Measurements from ENCODE around the gene PROCA1.
"Not testable (repeated sequence)": the region's sequence is repeated elsewhere in the genome, so short reads cannot be mapped to it uniquely, and the experiment has no call there.

Gene PROCA1

GRCh38 chr17:28743243-28744103, 31.8 kb upstream of the PROCA1 start, which contains the start of gene TRAF4:
TRAF4 (plus strand) TSS chr17:28744011; CDS start chr17:28744113, 102 bp downstream.
- FAIRE-seq, result no peak

- no peak for FAIRE-seq
These were observed 30.0 kb upstream of the PROCA1 start for GRCh38 chr17:28741358-28742349.

GRCh38 chr17:28740406-28741357, 29.0 kb upstream of the PROCA1 start:
- no peak for FAIRE-seq

GRCh38 chr17:28738680-28739384, 27.1 kb upstream of the PROCA1 start:
- FAIRE-seq, result no peak

GRCh38 chr17:28737770-28738679, 26.3 kb upstream of the PROCA1 start:
- FAIRE-seq, result no peak

GRCh38 chr17:28737316-28737715, 25.6 kb upstream of the PROCA1 start:
- FAIRE-seq, result no peak

GRCh38 chr17:28735913-28736769, 24.5 kb upstream of the PROCA1 start:
- FAIRE-seq, result not testable (repeated sequence)

- FAIRE-seq, result no peak
These were observed 23.6 kb upstream of the PROCA1 start for GRCh38 chr17:28735242-28735722.

GRCh38 chr17:28734712-28735241, 23.1 kb upstream of the PROCA1 start:
- no peak for FAIRE-seq

GRCh38 chr17:28733346-28733745, 21.7 kb upstream of the PROCA1 start:
- no peak for FAIRE-seq

GRCh38 chr17:28729950-28730330, 18.3 kb upstream of the PROCA1 start:
- no peak for FAIRE-seq

GRCh38 chr17:28728364-28729200, 16.9 kb upstream of the PROCA1 start, which contains the start of gene NEK8:
NEK8 (plus strand) TSS chr17:28728788; CDS start chr17:28728814, 26 bp downstream.
- peak; percentile 39 for FAIRE-seq

GRCh38 chr17:28726627-28727491, 15.2 kb upstream of the PROCA1 start:
- peak; percentile 91 for FAIRE-seq

GRCh38 chr17:28726226-28726626, 14.5 kb upstream of the PROCA1 start, which contains the start of gene TLCD1:
TLCD1 (minus strand) TSS chr17:28726233; CDS start chr17:28726097, 136 bp downstream.
- no peak for FAIRE-seq

GRCh38 chr17:28725660-28726225, 14.1 kb upstream of the PROCA1 start:
- no peak for FAIRE-seq

GRCh38 chr17:28725166-28725659, 13.5 kb upstream of the PROCA1 start:
- peak; percentile 92 for FAIRE-seq
